GM19452 (cell line): ENCODE measurements around the gene DRICH1.
"Not testable (repeated sequence)": the region's sequence is repeated elsewhere in the genome, so short reads cannot be mapped to it uniquely, and the experiment has no call there.

ENCODE experiments used
- ATAC-seq: cut with Tn5 transposase; IDR thresholded peaks from one replicate; pipeline ENCODE4 v1.9.1; 2021; ENCODE audit not compliant: unreplicated experiment

The DRICH1 gene, protein sequence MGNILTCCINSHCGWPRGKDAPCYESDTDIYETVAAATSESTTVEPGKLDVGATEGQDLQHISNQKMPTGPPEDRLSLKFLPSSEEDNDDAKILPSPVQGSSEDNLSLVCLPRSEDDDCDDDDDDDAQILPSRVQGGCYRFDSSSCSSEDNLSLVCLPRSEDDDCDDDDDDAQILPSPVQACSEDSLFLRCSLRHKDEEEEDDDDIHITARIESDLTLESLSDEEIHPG

GRCh38 chr22:23632178-23632577 lies at the start of gene DRICH1:
Gene DRICH1 (minus strand): TSS chr22:23632321. CDS start chr22:23632023, 298 bp downstream.
- ATAC-seq = no peak

DNA sequence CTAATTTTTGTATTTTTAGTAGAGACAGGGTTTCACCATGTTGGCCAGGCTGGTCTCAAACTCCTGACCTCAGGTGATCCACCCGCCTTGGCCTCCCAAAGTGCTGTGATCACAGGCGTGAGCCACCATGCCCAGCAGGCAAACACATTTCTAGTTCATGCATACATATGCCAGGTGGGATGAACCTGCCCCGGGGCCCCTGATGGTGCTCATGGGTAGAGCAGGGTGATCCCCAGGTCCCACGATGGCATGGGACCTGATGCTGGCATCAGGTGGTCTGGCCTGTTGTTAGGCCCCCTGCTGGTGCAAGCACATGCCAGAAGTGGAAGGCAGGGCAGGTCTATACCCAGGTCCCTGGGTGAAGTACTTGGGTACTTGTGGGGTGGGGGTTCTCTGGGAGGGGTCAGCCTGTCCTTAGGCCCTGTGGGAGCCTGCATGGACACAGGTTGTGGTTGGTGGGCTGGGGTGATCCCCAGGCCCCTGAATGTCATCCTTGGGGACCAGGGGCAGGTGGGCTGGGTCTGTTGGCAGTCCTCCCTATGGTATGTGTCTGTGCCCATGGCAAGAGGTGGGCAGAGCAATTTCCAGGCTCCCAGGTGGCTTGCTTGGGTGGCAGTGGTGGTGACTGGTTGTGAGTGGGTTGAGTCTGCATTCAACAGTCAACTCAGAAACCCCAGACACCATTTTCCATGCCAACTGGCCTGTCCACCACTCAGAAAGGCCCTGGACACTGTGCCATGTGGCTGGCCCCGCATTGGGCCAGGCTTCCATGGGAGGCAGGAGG lies 49.1 kb upstream of the DRICH1 start:
- no peak for ATAC-seq

GRCh38 chr22:23678133-23678532 lies 46.0 kb upstream of the DRICH1 start:
- no peak for ATAC-seq

- no peak for ATAC-seq
Measured at GRCh38 chr22:23677701-23677995, 45.5 kb upstream of the DRICH1 start.

- ATAC-seq = not testable (repeated sequence)
Measured at GRCh38 chr22:23676841-23677700, 45.0 kb upstream of the DRICH1 start.

DNA sequence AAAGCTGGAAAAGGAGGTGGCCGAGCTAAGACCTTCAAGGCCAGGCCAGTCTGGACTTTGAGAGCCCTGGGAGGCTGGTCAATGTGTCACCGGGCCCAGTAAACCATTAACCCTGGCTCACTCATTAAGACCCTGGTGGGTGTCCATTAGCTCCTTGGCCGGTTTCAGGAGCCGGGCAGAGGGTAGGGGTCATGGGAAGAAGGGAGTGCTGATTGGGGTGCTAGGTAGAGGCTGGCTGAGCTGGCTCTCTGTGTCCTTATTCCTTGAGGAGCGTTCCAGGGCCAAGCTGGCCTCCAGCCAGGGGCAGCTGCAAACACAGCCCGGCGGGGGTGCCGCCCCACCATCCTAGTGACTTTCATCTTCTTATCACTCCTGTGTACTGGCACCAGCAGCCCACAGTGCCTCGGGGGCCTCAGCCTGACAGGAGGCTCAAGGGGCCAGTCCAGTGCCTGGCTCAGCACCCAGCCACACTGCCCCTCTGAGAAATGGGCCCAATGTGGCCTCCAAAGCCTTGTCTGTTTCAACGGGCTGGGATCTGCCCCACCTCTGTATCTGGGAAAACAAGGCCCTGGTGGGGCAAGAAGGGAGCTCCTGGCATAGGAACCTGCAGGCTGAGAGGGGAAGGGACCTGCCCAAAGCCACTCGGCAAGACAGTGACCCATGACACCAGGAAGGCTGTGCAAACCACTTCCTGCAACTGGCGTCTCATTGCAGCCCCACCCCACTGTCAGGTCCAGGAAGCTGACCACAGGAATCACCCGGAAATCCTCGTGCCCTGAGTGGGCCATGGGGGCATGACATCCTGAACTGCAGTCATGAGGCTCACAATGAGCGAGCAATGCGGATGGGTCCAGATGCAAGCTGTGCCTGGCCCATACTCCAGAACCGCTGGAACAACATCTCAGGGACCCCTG lies 43.6 kb upstream of the DRICH1 start:
- ATAC-seq = no peak

DNA sequence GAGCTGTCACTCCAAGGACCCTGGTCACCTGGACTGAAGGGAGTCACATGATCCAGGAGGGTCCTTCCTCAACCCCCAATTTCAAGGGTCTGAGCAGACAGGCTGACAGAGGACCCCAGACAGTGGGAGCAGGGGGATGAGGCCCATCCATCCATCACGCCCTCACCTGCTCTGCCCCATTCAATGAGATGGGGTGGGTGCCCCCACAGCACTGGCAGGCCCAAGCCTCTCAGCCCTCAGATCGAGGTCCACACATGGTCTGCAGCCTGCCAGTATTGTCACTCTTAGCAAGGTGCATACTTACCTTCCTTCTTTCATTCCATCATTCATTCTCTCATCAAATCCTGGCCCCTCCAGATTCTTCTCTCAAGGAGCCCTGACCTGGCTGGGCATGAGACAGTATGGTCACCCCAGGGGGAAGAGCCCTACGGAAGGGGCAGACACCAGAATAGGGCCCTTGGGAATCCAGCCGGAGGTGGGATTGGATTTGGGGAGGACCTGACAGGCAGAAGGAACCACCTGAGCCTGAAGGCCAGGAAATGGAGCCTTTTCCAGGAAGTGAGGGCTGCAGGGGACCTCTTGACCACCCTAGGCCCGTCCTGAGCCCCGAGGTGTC lies 42.9 kb upstream of the DRICH1 start:
- not testable (repeated sequence) for ATAC-seq

DNA sequence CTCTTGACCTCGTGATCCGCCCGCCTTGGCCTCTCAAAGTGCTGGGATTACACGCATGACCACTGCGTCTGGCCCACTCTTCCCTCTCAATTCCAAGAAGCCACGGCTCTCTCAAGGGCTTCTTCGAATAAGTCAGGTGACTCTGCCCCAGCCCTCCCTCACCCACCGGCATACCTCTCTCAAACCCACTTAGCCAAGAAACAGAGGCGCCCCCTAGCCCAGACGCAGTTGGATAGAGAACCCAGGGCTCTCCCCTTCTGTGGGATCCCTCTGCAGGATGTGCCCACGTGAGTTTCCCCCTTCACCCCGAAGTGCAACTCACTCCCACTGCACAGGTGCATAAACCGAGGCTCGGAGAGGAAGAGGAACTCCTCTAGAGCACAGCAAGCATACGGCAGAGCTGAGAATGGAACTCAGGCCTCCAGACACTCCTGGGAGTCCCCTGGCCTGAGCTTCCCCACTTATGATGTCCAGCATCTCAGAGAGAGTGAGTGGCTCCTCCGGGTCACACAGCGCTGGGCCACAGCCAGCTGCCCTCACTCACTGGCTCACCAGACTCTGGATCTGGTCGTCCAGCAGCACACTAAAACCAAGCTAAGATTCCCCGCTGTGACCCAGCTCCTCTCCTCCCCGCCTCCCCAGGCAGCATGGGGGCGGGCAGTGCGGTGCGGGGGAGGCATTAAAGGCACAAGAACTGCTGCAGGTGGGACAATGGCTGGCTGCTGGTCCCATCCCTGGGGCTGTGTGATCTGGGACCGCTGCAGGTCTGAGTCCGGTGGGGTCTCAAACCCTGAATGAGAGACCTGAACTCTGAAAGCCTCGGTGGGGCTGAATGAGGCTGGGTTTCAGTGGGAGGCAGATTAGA lies 41.9 kb upstream of the DRICH1 start:
- no peak for ATAC-seq

DNA sequence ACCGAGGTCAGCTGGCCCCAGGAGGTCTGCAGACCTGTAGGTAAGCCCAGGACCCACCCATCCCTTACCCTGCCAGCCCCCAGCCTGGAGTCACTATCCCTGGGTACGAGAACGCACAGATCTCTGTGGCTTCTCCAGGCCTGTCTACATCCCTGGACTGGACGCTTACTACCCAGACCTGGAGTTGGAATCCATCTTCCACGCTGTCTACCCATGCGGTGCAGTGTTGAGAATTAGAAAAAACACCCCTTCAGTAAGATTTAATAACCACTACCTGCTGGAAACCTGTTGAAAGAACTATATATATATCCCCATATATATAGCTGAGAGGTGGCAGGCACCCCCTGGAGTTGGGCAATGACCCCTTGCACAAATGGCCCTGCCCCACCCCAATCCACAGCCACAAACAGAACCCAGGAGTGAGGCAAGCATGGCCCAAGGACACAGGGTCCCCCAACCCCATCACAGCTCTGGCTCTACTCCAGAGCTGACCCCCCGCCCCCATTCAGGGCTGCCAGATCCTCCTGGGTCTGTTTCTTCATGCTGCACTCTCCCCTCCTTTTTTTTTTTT lies 41.0 kb upstream of the DRICH1 start:
- ATAC-seq = no peak

- ATAC-seq = not testable (repeated sequence)
Measured at GRCh38 chr22:23672307-23673049, 40.4 kb upstream of the DRICH1 start.

DNA sequence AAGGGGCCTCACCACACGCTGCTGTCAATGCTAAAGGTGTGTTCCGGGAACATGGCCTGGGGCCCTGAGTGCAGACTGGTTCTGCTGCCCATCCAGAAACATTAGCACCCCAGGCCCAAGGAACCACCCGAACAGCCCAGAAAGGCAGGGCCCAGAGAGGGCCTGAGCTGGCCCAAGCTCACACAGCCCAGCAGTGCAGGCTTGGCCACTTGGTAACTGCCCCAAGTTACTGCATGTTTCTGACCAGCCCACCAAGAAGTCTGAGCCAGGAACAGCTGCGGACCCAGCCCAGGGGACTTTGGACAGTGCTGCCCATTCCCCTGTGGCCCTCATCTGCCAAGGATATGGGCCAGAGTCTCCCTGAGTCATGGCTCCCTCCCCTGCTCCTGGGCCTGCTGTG lies 39.3 kb upstream of the DRICH1 start:
- not testable (repeated sequence) for ATAC-seq

GRCh38 chr22:23670378-23671295 lies 38.5 kb upstream of the DRICH1 start:
- no peak for ATAC-seq

GRCh38 chr22:23660381-23660780 lies 28.3 kb upstream of the DRICH1 start:
- not testable (repeated sequence) for ATAC-seq

GRCh38 chr22:23657727-23658126 lies 25.6 kb upstream of the DRICH1 start:
- ATAC-seq = no peak

DNA sequence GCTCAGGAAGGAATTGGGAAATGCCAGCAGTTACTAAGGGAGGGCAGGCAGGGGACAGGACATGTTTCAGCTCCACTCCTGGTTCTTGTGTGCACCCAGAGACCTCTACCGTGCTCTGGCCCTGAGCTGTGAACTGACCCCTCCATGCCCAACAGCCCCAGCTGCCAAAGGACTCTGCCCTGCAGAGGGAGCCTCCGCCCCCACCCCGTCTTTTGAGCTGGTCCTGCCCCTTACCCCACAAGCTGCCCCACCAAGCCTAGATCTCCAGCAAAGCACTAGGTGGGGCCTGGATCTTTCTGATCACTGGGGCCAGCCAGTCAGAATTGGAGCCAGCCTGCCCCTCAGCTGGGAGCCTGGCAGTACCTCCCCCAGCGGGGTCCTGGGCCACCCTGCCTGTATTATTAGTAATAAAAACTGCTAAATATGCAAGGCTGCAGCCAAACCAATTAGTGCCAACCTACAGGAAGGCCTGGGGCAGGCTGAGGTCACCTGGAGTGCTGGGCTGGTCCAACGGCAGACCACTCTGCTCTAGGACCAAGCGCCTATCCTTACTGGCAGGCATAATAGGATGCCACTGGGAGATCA lies 23.9 kb upstream of the DRICH1 start:
- no peak for ATAC-seq

DNA sequence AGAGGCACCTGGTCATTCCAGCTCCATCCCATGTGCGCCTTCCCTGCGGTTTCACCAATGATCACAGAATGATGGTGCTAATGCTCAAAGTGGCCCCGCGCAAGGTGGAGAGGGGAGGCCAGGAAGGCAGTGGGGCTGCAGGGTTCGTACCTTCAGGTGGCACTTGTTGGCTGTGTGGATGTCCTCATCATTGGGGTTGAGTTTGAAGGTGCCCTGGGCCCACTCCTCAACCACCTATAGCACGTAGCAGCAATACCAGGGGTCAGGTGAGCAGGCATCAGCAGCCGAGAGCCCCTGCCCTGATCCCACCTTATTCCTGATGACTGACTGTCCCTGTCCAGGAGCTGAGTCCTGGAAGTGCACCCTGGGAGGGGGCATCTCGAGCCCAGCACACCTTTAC lies 20.6 kb upstream of the DRICH1 start:
- ATAC-seq = no peak

GRCh38 chr22:23652286-23652685 lies 20.2 kb upstream of the DRICH1 start:
- ATAC-seq = no peak
